ENCODE results near the gene FAAP20. TPM values are rescaled to one million over a fixed set of nuclear protein-coding genes. Genes with fewer than 3 reads are reported as not detected.

Gene FAAP20
- polyA plus RNA-seq, 1 donor from 2014 or later: 45.3 TPM

GRCh38 chr1:2185880-2186855 is 8.4 kb downstream of the FAAP20 start:
- no peak overlapping the region for H3K27ac ChIP-seq (ENCODE audit: low read length)
- H3K36me3 ChIP-seq (ENCODE audit: insufficient read depth, low read length): no peaks in the 10 kb centered on the region

DNA sequence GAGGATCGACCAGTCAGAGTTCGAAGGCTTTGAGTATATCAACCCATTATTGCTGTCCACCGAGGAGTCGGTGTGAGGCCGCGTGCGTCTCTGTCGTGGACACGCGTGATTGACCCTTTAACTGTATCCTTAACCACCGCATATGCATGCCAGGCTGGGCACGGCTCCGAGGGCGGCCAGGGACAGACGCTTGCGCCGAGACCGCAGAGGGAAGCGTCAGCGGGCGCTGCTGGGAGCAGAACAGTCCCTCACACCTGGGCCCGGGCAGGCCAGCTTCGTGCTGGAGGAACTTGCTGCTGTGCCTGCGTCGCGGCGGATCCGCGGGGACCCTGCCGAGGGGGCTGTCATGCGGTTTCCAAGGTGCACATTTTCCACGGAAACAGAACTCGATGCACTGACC is 9.6 kb downstream of the FAAP20 start:
- H3K9ac ChIP-seq (ENCODE audit: low read length): no peak overlapping the region
- no peaks in the 10 kb centered on the region for H3K27me3 ChIP-seq (ENCODE audit: insufficient read depth, low read depth, low read length)
- H3K27ac ChIP-seq (ENCODE audit: low read length): no peak overlapping the region
- no peaks in the 10 kb centered on the region for H3F3A ChIP-seq (ENCODE audit: insufficient read depth, low read length, poor library complexity, severe bottlenecking)
- H3K36me3 ChIP-seq (ENCODE audit: insufficient read depth, low read length): no peaks in the 10 kb centered on the region
- H3K9me3 ChIP-seq (ENCODE audit: low read length): no peaks in the 10 kb centered on the region
- no peaks in the 10 kb centered on the region for H4K20me1 ChIP-seq (ENCODE audit: insufficient read depth)
- no peak overlapping the region for H3K4me3 ChIP-seq (ENCODE audit: low read length)
- H3K9me2 ChIP-seq (ENCODE audit: insufficient read depth, low read length): no peaks in the 10 kb centered on the region
- H3K4me2 ChIP-seq (ENCODE audit: low read length): no peak overlapping the region
- no peaks in the 10 kb centered on the region for H3K79me2 ChIP-seq (replicated peaks; ENCODE audit: insufficient read depth, low read length)
- H2AFZ ChIP-seq (ENCODE audit: low read depth, low read length): no peak overlapping the region
- no peak for TF ChIP-seq EZH2 (IDR thresholded peaks at IDR 0.05; ENCODE audit: borderline replicate concordance, insufficient read depth, low read length, poor library complexity, severe bottlenecking)
- TF ChIP-seq SMC3 (conservative IDR thresholded peaks at IDR 0.05; ENCODE audit: poor library complexity): no peak
- TF ChIP-seq POLR2AphosphoS5 (IDR thresholded peaks at IDR 0.05): no peak
- TF ChIP-seq EP300 (conservative IDR thresholded peaks at IDR 0.05; ENCODE audit: poor library complexity, severe bottlenecking): no peak
- TF ChIP-seq, protein P1, sequence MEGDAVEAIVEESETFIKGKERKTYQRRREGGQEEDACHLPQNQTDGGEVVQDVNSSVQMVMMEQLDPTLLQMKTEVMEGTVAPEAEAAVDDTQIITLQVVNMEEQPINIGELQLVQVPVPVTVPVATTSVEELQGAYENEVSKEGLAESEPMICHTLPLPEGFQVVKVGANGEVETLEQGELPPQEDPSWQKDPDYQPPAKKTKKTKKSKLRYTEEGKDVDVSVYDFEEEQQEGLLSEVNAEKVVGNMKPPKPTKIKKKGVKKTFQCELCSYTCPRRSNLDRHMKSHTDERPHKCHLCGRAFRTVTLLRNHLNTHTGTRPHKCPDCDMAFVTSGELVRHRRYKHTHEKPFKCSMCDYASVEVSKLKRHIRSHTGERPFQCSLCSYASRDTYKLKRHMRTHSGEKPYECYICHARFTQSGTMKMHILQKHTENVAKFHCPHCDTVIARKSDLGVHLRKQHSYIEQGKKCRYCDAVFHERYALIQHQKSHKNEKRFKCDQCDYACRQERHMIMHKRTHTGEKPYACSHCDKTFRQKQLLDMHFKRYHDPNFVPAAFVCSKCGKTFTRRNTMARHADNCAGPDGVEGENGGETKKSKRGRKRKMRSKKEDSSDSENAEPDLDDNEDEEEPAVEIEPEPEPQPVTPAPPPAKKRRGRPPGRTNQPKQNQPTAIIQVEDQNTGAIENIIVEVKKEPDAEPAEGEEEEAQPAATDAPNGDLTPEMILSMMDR (IDR thresholded peaks at IDR 0.05; ENCODE audit: poor library complexity, severe bottlenecking): no peak
- no peak for TF ChIP-seq TAF1 (IDR thresholded peaks at IDR 0.05; ENCODE audit: low read depth)

More at GRCh38 chr1:2185880-2186855, 8.4 kb downstream of the FAAP20 start:
- Histone ChIP-seq H2AFZ (ENCODE audit: low read depth, low read length) (no peak overlapping the region), H3K9me3 (ENCODE audit: low read length) (no peaks in the 10 kb centered on the region), H4K20me1 (ENCODE audit: insufficient read depth) (no peaks in the 10 kb centered on the region), H3K9me2 (ENCODE audit: insufficient read depth, low read length) (no peaks in the 10 kb centered on the region), H3K27me3 (ENCODE audit: insufficient read depth, low read depth, low read length) (no peaks in the 10 kb centered on the region), H3K9ac (ENCODE audit: low read length) (no peak overlapping the region), H3F3A (ENCODE audit: insufficient read depth, low read length, poor library complexity, severe bottlenecking) (no peaks in the 10 kb centered on the region), H3K4me3 (ENCODE audit: low read length) (no peak overlapping the region), H3K79me2 (replicated peaks; ENCODE audit: insufficient read depth, low read length) (no peaks in the 10 kb centered on the region), H3K4me2 (ENCODE audit: low read length) (no peak overlapping the region)
- TF ChIP-seq EZH2 (IDR thresholded peaks at IDR 0.05; ENCODE audit: borderline replicate concordance, insufficient read depth, low read length, poor library complexity, severe bottlenecking) (no peak), TAF1 (IDR thresholded peaks at IDR 0.05; ENCODE audit: low read depth) (no peak), MXI1 (conservative IDR thresholded peaks at IDR 0.05; ENCODE audit: poor library complexity, severe bottlenecking) (no peak), REST (IDR thresholded peaks at IDR 0.05; ENCODE audit: borderline replicate concordance) (no peak), EP300 (conservative IDR thresholded peaks at IDR 0.05; ENCODE audit: poor library complexity, severe bottlenecking) (no peak), RAD21 (conservative IDR thresholded peaks at IDR 0.05) (no peak), SMC3 (conservative IDR thresholded peaks at IDR 0.05; ENCODE audit: poor library complexity) (no peak), POLR2AphosphoS5 (IDR thresholded peaks at IDR 0.05) (no peak)
- TF ChIP-seq, protein P1 (IDR thresholded peaks at IDR 0.05; ENCODE audit: poor library complexity, severe bottlenecking): no peak
